Ascending aorta (tissue), 2 donors: ENCODE results near the gene IGFL1. TPM values are rescaled to one million over a fixed set of nuclear protein-coding genes. Genes with fewer than 3 reads are reported as not detected.
"Not testable (repeated sequence)": the region's sequence is repeated elsewhere in the genome, so short reads cannot be mapped to it uniquely, and the experiment has no call there.

Experiments
- DNase-seq, 2 donors: peaks; one replicate each; pipeline ENCODE4 v3.0.0-alpha.2; 2019; ENCODE audit warnings: low spot score in 2 of 2
- H3K27ac ChIP-seq, 2 donors: fragments of 200-600 bp; sonication (generic); one replicate each; pipeline ENCODE4 v1.5.1; 2016 to 2017; ENCODE audit warnings: mild to moderate bottlenecking in 1 of 2
- H3K27me3 ChIP-seq: fragments of 200-600 bp; sonication (generic); one replicate; pipeline ENCODE4 v1.5.1; 2017
- H3K36me3 ChIP-seq, 2 donors: fragments of 200-600 bp; sonication (generic); one replicate each; pipeline ENCODE4 v1.5.1; 2016
- H3K4me1 ChIP-seq, 2 donors: fragments of 200-600 bp; sonication (generic); one replicate each; pipeline ENCODE4 v1.5.1; 2016 to 2017; ENCODE audit warnings: mild to moderate bottlenecking in 1 of 2
- H3K4me3 ChIP-seq, 2 donors: fragments of 200-600 bp; sonication (generic); one replicate each; pipeline ENCODE4 v1.5.1; 2016 to 2017; ENCODE audit warnings: mild to moderate bottlenecking in 1 of 2
- H3K9me3 ChIP-seq, 2 donors: fragments of 200-600 bp; sonication (generic); one replicate each; pipeline ENCODE4 v1.5.1; 2016
- intact Hi-C: fragments of 100-400 bp; cut with DNase I; formaldehyde crosslinking; loops from one replicate; pipeline ENCODE4 v1.15.1; 2023
- total RNA-seq: library from RNA; depleted of rRNA; stranded (reverse); fragments of >200 nt; gene quantifications from one replicate; pipeline ENCODE4 v1.1.0, GENCODE V29; 2016
- TF ChIP-seq, protein P1 (sequence below), 3 experiments: fragments of 200-600 bp in 2 of 3; fragments of 450-650 bp in 1 of 3; sonication (generic) in 2 of 3; IDR thresholded peaks; one replicate each; pipeline ENCODE4 v1.5.1; 2016 to 2019; ENCODE audit warnings: antibody characterized with exemption in 3 of 3, mild to moderate bottlenecking in 1 of 3, moderate library complexity in 1 of 3

The IGFL1 gene
- total RNA-seq, 1 donor from 2014 or later: not detected

DNA sequence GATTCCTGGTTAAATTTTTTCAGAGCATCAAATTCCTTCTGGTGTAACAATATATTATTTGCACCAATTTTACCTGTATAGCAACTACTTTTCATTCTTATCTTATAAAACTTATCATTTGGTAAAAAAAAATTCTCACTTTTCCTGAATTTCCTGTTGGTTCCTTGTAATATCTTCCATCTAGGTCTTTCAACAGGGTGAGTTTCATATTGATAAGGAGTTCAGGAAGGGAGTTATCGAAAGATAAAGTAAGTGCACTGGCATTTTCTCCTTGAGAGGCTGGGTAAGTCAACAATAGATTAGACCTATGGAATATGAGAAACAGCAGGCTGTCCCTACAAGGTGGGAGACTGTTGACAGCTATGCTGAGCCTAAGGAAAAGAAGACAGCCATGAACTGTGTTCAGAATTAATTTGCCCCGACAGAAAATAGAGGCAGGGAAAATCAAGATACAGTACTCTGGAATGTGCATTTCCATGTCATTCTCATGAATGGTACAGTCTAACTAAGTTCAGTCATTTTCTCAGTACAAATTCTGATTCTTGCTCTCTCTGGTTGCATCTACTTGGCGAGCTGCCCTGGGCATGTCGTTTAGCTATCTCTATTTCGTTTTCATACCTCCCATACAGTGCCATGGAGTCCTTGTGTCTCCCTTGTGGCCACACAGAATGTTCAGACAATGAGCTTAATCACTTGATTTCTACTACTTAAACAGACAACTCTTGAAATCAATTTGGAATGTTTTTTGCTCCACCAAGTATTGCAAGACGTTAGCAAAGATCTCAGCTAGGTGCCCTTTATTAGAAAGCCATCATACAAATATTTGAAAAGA, 9.9 kb downstream of the IGFL1 start:
- intact Hi-C loops: no loop called here
- TF ChIP-seq, protein P1, sequence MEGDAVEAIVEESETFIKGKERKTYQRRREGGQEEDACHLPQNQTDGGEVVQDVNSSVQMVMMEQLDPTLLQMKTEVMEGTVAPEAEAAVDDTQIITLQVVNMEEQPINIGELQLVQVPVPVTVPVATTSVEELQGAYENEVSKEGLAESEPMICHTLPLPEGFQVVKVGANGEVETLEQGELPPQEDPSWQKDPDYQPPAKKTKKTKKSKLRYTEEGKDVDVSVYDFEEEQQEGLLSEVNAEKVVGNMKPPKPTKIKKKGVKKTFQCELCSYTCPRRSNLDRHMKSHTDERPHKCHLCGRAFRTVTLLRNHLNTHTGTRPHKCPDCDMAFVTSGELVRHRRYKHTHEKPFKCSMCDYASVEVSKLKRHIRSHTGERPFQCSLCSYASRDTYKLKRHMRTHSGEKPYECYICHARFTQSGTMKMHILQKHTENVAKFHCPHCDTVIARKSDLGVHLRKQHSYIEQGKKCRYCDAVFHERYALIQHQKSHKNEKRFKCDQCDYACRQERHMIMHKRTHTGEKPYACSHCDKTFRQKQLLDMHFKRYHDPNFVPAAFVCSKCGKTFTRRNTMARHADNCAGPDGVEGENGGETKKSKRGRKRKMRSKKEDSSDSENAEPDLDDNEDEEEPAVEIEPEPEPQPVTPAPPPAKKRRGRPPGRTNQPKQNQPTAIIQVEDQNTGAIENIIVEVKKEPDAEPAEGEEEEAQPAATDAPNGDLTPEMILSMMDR (IDR thresholded peaks at IDR 0.05): no peak
- no peak for DNase-seq

DNA sequence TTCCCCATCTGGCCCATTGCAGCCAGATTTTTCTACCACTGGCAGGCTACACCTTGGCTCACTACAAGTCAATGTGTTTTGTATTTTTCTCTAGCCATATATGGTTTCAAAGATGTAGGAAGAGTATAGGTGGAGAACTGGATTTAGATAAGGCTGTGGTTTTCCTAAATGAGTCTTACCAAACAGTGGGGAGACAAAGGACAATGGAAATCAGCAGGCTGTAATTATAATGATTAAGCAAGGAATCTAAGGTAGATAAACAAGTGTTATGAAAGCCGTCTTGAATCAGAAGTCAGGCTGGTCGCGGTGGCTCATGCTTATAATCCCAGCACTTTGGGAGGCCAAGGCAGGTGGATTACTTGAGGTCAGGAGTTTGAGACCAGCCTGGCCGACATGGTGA, 11.2 kb downstream of the IGFL1 start:
- Histone ChIP-seq H3K36me3 (no peaks in the 10 kb centered on the region), H3K4me3 (no peak overlapping the region), H3K27me3 (no peaks in the 10 kb centered on the region), H3K27ac (no peak overlapping the region), H3K4me1 (no peaks in the 10 kb centered on the region), H3K9me3 (no peaks in the 10 kb centered on the region)
- intact Hi-C loops: no loop called here
- TF ChIP-seq, protein P1 (IDR thresholded peaks at IDR 0.05): no peak
- DNase-seq: no peak

More for the DNA sequence above, 9.9 kb downstream of the IGFL1 start:
- Histone ChIP-seq H3K36me3 (no peaks in the 10 kb centered on the region), H3K9me3 (no peaks in the 10 kb centered on the region), H3K4me1 (no peaks in the 10 kb centered on the region), H3K4me3 (no peak overlapping the region), H3K27ac (no peak overlapping the region), H3K27me3 (no peaks in the 10 kb centered on the region)

DNA sequence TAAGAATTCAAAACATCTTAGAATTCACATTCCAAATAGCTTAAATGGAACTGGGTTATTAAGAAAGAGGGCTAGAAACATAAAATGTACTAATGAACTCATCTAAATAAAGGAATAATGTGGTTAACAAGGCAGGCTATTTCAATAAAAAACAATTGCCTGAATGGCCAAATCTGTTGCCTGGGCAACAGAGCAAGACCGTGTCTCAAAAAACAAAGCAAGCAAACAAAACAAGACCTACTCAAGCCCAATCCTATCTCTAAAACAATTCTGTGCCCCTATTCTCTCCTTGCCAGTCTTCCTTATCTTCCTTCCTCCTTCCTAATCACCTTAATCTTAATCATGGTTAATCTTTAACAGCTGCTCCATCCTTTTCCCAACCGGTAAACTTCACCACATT, 12.1 kb downstream of the IGFL1 start:
- intact Hi-C loops: no loop called here
- Histone ChIP-seq H3K36me3 (no peaks in the 10 kb centered on the region), H3K4me1 (no peaks in the 10 kb centered on the region), H3K9me3 (no peaks in the 10 kb centered on the region), H3K27ac (no peak overlapping the region), H3K27me3 (no peaks in the 10 kb centered on the region), H3K4me3 (no peak overlapping the region)
- TF ChIP-seq, protein P1 (IDR thresholded peaks at IDR 0.05): no peak
- DNase-seq: no peak

DNA sequence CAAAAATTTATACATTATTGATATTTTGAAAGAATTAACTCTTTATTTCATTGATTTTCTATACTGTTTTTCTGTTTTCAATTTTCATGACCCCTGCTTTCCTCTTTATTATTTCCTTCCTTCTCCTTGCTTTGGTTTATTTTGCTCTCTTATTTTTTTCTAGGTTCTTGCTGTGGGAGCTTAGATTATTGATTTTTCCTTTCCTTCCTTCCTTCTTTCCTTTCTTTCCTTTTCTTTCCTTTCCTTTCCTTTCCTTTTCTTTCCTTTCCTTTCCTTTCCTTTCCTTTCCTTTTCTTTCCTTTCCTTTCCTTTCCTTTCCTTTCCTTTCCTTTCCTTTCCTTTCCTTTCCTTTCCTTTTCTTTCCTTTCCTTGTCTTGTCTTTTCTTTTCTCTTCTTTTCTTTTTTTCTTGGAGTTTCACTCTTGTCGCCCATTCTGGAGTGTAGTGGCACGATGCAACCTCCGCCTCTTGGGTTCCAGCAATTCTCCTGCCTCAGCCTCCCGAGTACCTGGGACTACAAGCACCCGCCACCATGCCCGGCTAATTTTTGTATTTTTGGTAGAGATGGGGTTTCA, 13.6 kb downstream of the IGFL1 start:
- intact Hi-C loops, H3K36me3 ChIP-seq, H3K27me3 ChIP-seq: not testable (repeated sequence)

DNA sequence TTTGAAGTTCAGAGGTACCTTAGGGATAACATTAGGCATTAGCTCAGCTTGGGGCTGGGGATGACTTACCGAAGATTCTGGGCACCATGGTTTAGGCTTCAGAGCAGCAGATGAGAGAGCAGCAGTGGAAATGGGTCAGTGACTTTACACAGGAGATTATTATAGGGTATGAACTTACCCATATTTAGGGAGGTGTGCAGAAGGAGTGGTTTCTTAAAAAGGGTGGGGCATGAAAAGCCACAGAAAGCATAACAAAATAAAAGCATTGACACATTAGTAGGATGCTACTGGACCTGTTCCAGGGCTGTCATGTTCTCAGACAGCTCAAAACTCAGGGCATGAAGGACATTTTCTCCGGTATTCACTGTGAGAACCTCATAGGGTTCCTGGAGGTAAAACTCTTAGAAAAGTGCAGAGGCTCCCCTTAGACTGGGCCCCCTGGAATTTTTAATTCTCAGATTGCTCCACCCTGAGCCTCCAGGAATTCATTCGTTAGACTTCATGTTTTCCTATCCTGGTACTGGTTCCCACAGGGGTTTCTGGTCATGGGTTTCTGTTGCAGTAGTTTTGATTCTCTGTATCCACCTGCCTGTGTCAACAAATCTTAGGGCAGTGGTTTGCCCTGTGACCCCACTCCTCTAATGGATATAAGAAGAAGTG, 20.7 kb downstream of the IGFL1 start:
- no peaks in the 10 kb centered on the region for H3K4me1 ChIP-seq
- H3K4me3 ChIP-seq: no peak overlapping the region
- H3K9me3 ChIP-seq: no peaks in the 10 kb centered on the region
- DNase-seq: no peak
- TF ChIP-seq, protein P1 (IDR thresholded peaks at IDR 0.05): no peak
- no peaks in the 10 kb centered on the region for H3K27me3 ChIP-seq
- intact Hi-C loops: no loop called here
- H3K36me3 ChIP-seq: no peaks in the 10 kb centered on the region
- H3K27ac ChIP-seq: no peak overlapping the region

More for the DNA sequence above, 13.6 kb downstream of the IGFL1 start:
- H3K4me3 ChIP-seq, DNase-seq, H3K27ac ChIP-seq, H3K9me3 ChIP-seq, H3K4me1 ChIP-seq: not testable (repeated sequence)

DNA sequence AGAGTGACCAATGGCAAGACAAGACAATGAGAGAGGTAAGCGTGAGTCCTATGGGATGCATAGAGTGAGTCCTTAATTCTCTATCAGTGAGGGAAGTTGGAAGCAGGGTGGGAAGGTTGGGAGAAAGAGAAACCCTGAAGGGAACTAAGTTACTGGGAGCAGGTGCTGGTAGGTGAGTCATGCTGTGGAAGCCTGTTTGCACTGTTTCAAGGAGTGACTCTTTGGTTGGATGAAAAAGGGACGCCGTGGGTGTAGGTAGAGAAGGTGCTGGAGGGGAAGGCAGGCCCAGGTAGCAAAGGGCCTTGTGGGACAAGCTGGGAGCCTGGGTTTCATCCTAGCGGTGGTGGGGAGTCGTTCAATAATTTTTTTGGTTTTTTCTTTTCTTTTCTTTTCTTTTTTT, 21.9 kb downstream of the IGFL1 start:
- H3K27me3 ChIP-seq: no peaks in the 10 kb centered on the region
- TF ChIP-seq, protein P1 (IDR thresholded peaks at IDR 0.05): no peak

More for the DNA sequence above, 21.9 kb downstream of the IGFL1 start:
- intact Hi-C loops: no loop called here
- no peaks in the 10 kb centered on the region for H3K9me3 ChIP-seq
- H3K27ac ChIP-seq: no peak overlapping the region
- no peaks in the 10 kb centered on the region for H3K4me1 ChIP-seq
- H3K4me3 ChIP-seq: no peak overlapping the region
- no peak for DNase-seq
- H3K36me3 ChIP-seq: no peaks in the 10 kb centered on the region
